Liver (tissue), 3 donors: ENCODE measurements around the gene EGFR.

ENCODE experiments used
- CTCF ChIP-seq: fragments of 150-350 bp; IDR thresholded peaks from 2 replicates; pipeline ENCODE4 v1.5.1; 2017; ENCODE audit warnings: improper control_type of control experiment, low read depth, low read length; ENCODE audit not compliant: missing input control
- FOXA2 ChIP-seq: IDR thresholded peaks from 2 replicates; pipeline ENCODE4 v1.6.1; 2016; ENCODE audit warnings: antibody characterized with exemption
- HNF4G ChIP-seq: IDR thresholded peaks from 2 replicates; pipeline ENCODE4 v1.6.1; 2016; ENCODE audit warnings: antibody characterized with exemption
- JUND ChIP-seq, 2 donors: IDR thresholded peaks; 2 replicates each; pipeline ENCODE4 v1.6.1; 2016; ENCODE audit warnings: antibody characterized with exemption in 2 of 2
- MAX ChIP-seq: IDR thresholded peaks from 2 replicates; pipeline ENCODE4 v1.6.1; 2016; ENCODE audit warnings: antibody characterized with exemption
- NR2F2 ChIP-seq: IDR thresholded peaks from 2 replicates; pipeline ENCODE4 v1.6.1; 2016; ENCODE audit warnings: antibody characterized with exemption
- RAD21 ChIP-seq, 2 donors: IDR thresholded peaks; 2 replicates each; pipeline ENCODE4 v1.6.1; 2016; ENCODE audit warnings: antibody characterized with exemption in 2 of 2, mild to moderate bottlenecking in 2 of 2
- SP1 ChIP-seq: IDR thresholded peaks from 2 replicates; pipeline ENCODE4 v1.6.1; 2018; ENCODE audit warnings: antibody characterized with exemption, mild to moderate bottlenecking
- YY1 ChIP-seq: IDR thresholded peaks from 2 replicates; pipeline ENCODE4 v1.6.1; 2016; ENCODE audit warnings: antibody characterized with exemption, mild to moderate bottlenecking
- donor health status: healthy.
- donor health status: healthy.

GRCh38 chr7:55036950-55037736 is 18.3 kb downstream of the EGFR start:
- no peak for TF ChIP-seq RAD21 (IDR thresholded peaks at IDR 0.05)
- TF ChIP-seq CTCF: no peak
- no peak for TF ChIP-seq SP1
- no peak for TF ChIP-seq MAX
- no peak for TF ChIP-seq FOXA2
- no peak for TF ChIP-seq NR2F2
- no peak for TF ChIP-seq YY1
- TF ChIP-seq HNF4G: no peak
- no peak for TF ChIP-seq JUND (IDR thresholded peaks at IDR 0.05)
